Activated T-cell treated with anti-CD3 and anti-CD28 coated beads, Interleukin-2, amount 50 U/mL, for 72 hours (primary cell): Measurements from ENCODE around the gene RXFP3. TPM values are rescaled to one million over a fixed set of nuclear protein-coding genes. Genes with fewer than 3 reads are reported as not detected.
"Not testable (repeated sequence)": the region's sequence is repeated elsewhere in the genome, so short reads cannot be mapped to it uniquely, and the experiment has no call there.

ENCODE experiments used
- ATAC-seq, 2 donors: fragments of 150-1000 bp; cut with Tn5 transposase; replicated peaks in 1 of 2; 2 replicates each; pipeline ENCODE4 v1.10.0; 2021; ENCODE audit warnings: moderate library complexity in 2 of 2, mild to moderate bottlenecking in 1 of 2
- DNase-seq, 2 donors: peaks; one replicate each; pipeline ENCODE4 v3.0.0; 2021 to 2022; ENCODE audit warnings: mixed read lengths in 1 of 2
- H3K27ac Mint-ChIP-seq: one replicate; pipeline ENCODE4 v1.8.0; 2022; ENCODE audit warnings: mild to moderate bottlenecking, moderate library complexity, mixed read lengths
- H3K27me3 Mint-ChIP-seq: one replicate; pipeline ENCODE4 v1.8.0; 2022; ENCODE audit warnings: low read depth, mixed read lengths
- H3K36me3 Mint-ChIP-seq, 2 donors: one replicate each; pipeline ENCODE4 v1.8.0; 2022; ENCODE audit warnings: mixed read lengths in 2 of 2, mild to moderate bottlenecking in 1 of 2; ENCODE audit not compliant: insufficient read depth in 2 of 2
- H3K4me1 Mint-ChIP-seq: one replicate; pipeline ENCODE4 v1.8.0; 2022; ENCODE audit warnings: low read depth, mixed read lengths
- H3K4me3 Mint-ChIP-seq, 2 donors: one replicate each; pipeline ENCODE4 v1.8.0; 2022; ENCODE audit warnings: mild to moderate bottlenecking in 2 of 2, mixed read lengths in 2 of 2, moderate library complexity in 2 of 2
- H3K9me3 Mint-ChIP-seq, 2 donors: one replicate each; pipeline ENCODE4 v1.8.0; 2022; ENCODE audit warnings: mixed read lengths in 2 of 2
- total RNA-seq, 2 donors: library from RNA; stranded (reverse); gene quantifications; one replicate each; pipeline ENCODE4 v1.2.3, GENCODE V29; 2022

The RXFP3 gene
- total RNA-seq = not detected

- no peak for ATAC-seq
- Mint-ChIP-seq H3K27ac (no peak within 1 kb of the TSS), H3K4me3 (peak within 1 kb of the TSS in 1 of 2 donors; percentile 47), H3K27me3 (peaks cover 81% of the 10 kb centered on the region), H3K4me1 (peaks cover 9% of the 10 kb centered on the region), H3K9me3 (no peaks in the 10 kb centered on the region), H3K36me3 (no peaks in the 10 kb centered on the region)
- no peak for DNase-seq
Measured at GRCh38 chr5:33936381-33937016, at the start of gene RXFP3. TSS of gene RXFP3 (plus strand) at chr5:33936386. CDS start at chr5:33936741, 355 bp downstream.

GRCh38 chr5:33887268-33887667, 48.9 kb upstream of the RXFP3 start:
- ATAC-seq = no peak
- no peak for DNase-seq
- Mint-ChIP-seq H3K36me3 (no peaks in the 10 kb centered on the region), H3K27ac (no peak overlapping the region), H3K4me1 (peaks cover 6% of the 10 kb centered on the region), H3K27me3 (peaks cover 20% of the 10 kb centered on the region), H3K9me3 (no peaks in the 10 kb centered on the region), H3K4me3 (no peak overlapping the region)

GRCh38 chr5:33888587-33888986, 47.6 kb upstream of the RXFP3 start:
- no peak overlapping the region for H3K27ac Mint-ChIP-seq

GRCh38 chr5:33890131-33891032, 45.8 kb upstream of the RXFP3 start:
- no peak overlapping the region for H3K4me3 Mint-ChIP-seq
- ATAC-seq (no peak), DNase-seq (no peak)
- no peaks in the 10 kb centered on the region for H3K36me3 Mint-ChIP-seq
- no peaks in the 10 kb centered on the region for H3K9me3 Mint-ChIP-seq
- H3K27me3 Mint-ChIP-seq = peaks cover 44% of the 10 kb centered on the region
- H3K27ac Mint-ChIP-seq = no peak overlapping the region
- peaks cover 6% of the 10 kb centered on the region for H3K4me1 Mint-ChIP-seq

More at GRCh38 chr5:33888587-33888986, 47.6 kb upstream of the RXFP3 start:
- DNase-seq = no peak
- Mint-ChIP-seq H3K4me1 (peaks cover 6% of the 10 kb centered on the region), H3K36me3 (no peaks in the 10 kb centered on the region), H3K27me3 (peaks cover 31% of the 10 kb centered on the region), H3K4me3 (no peak overlapping the region), H3K9me3 (no peaks in the 10 kb centered on the region)
- ATAC-seq = no peak

GRCh38 chr5:33891446-33891787, 44.8 kb upstream of the RXFP3 start:
- H3K27me3 Mint-ChIP-seq = peaks cover 55% of the 10 kb centered on the region
- H3K36me3 Mint-ChIP-seq = no peaks in the 10 kb centered on the region
- H3K9me3 Mint-ChIP-seq = peaks cover 0 to under 1% of the 10 kb centered on the region in 2 donors
- H3K4me1 Mint-ChIP-seq = peaks cover 6% of the 10 kb centered on the region
- no peak overlapping the region for H3K27ac Mint-ChIP-seq
- DNase-seq (no peak), ATAC-seq (no peak)
- H3K4me3 Mint-ChIP-seq = peak overlapping the region in 1 of 2 donors; percentile 63

- ATAC-seq = peak in 1 of 2 donors; percentile 27
- peaks cover 60% of the 10 kb centered on the region for H3K27me3 Mint-ChIP-seq
- peak in 1 of 2 donors; percentile 1 for DNase-seq
- no peak within 1 kb of the TSS for H3K27ac Mint-ChIP-seq
- peaks cover 2 to 4% of the 10 kb centered on the region in 2 donors for H3K9me3 Mint-ChIP-seq
- no peaks in the 10 kb centered on the region for H3K36me3 Mint-ChIP-seq
- peak within 1 kb of the TSS in 1 of 2 donors; percentile 63 for H3K4me3 Mint-ChIP-seq
- peaks cover 6% of the 10 kb centered on the region for H3K4me1 Mint-ChIP-seq
Measured at GRCh38 chr5:33891788-33892619, 44.2 kb upstream of the RXFP3 start, which contains the start of gene ADAMTS12. TSS of gene ADAMTS12 (minus strand) at chr5:33891990. CDS start at chr5:33891856, 134 bp downstream.

- ATAC-seq (no peak), DNase-seq (no peak)
- H3K4me1 Mint-ChIP-seq = peaks cover 6% of the 10 kb centered on the region
- H3K27ac Mint-ChIP-seq = no peak overlapping the region
- H3K4me3 Mint-ChIP-seq = peak overlapping the region in 1 of 2 donors; percentile 52
- H3K9me3 Mint-ChIP-seq = peaks cover 2 to 4% of the 10 kb centered on the region in 2 donors
- H3K27me3 Mint-ChIP-seq = peaks cover 67% of the 10 kb centered on the region
- H3K36me3 Mint-ChIP-seq = no peaks in the 10 kb centered on the region
Measured at GRCh38 chr5:33892620-33893137, 43.5 kb upstream of the RXFP3 start.

GRCh38 chr5:33894566-33894965, 41.6 kb upstream of the RXFP3 start:
- ATAC-seq (no peak), DNase-seq (no peak)
- Mint-ChIP-seq H3K27ac (no peak overlapping the region), H3K36me3 (no peaks in the 10 kb centered on the region), H3K27me3 (peaks cover 59% of the 10 kb centered on the region), H3K9me3 (peaks cover 2 to 4% of the 10 kb centered on the region in 2 donors), H3K4me1 (peaks cover 6% of the 10 kb centered on the region), H3K4me3 (no peak overlapping the region)

GRCh38 chr5:33901156-33901555, 35.0 kb upstream of the RXFP3 start:
- H3K4me1 Mint-ChIP-seq = no peaks in the 10 kb centered on the region
- H3K27me3 Mint-ChIP-seq = peaks cover 15% of the 10 kb centered on the region
- ATAC-seq = no peak
- peaks cover 4 to 15% of the 10 kb centered on the region in 2 donors for H3K9me3 Mint-ChIP-seq
- H3K4me3 Mint-ChIP-seq = no peak overlapping the region
- H3K27ac Mint-ChIP-seq = no peak overlapping the region
- no peak for DNase-seq
- no peaks in the 10 kb centered on the region for H3K36me3 Mint-ChIP-seq

GRCh38 chr5:33903118-33903517, 33.1 kb upstream of the RXFP3 start:
- Mint-ChIP-seq H3K9me3 (peaks cover 7 to 16% of the 10 kb centered on the region in 2 donors), H3K27ac (no peak overlapping the region), H3K4me1 (no peaks in the 10 kb centered on the region)

GRCh38 chr5:33905381-33905780, 30.8 kb upstream of the RXFP3 start:
- Mint-ChIP-seq H3K9me3 (peaks cover 7 to 16% of the 10 kb centered on the region in 2 donors), H3K36me3 (peaks cover 3 to 7% of the 10 kb centered on the region in 2 donors), H3K27me3 (no peaks in the 10 kb centered on the region), H3K4me1 (no peaks in the 10 kb centered on the region), H3K4me3 (no peak overlapping the region), H3K27ac (no peak overlapping the region)
- DNase-seq (no peak), ATAC-seq (no peak)

More at GRCh38 chr5:33903118-33903517, 33.1 kb upstream of the RXFP3 start:
- H3K4me3 Mint-ChIP-seq = no peak overlapping the region
- H3K36me3 Mint-ChIP-seq = peaks cover under 1 to 6% of the 10 kb centered on the region in 2 donors
- DNase-seq = no peak
- no peak for ATAC-seq
- no peaks in the 10 kb centered on the region for H3K27me3 Mint-ChIP-seq

- peaks cover 7 to 14% of the 10 kb centered on the region in 2 donors for H3K9me3 Mint-ChIP-seq
- not testable (repeated sequence) for H3K4me1 Mint-ChIP-seq, H3K36me3 Mint-ChIP-seq, H3K27ac Mint-ChIP-seq, ATAC-seq, DNase-seq, H3K4me3 Mint-ChIP-seq, H3K27me3 Mint-ChIP-seq
Measured at GRCh38 chr5:33906248-33906647, 29.9 kb upstream of the RXFP3 start.
